Testis (tissue), 3 donors: Measurements from ENCODE around the gene ANKRD31. TPM values are rescaled to one million over a fixed set of nuclear protein-coding genes. Genes with fewer than 3 reads are reported as not detected.
A peak's percentile ranks its signal among the peaks of the same experiment; 100 is the strongest.

Source experiments
- DNase-seq: peaks from one replicate; pipeline ENCODE4 v3.0.0-alpha.2; 2019
- H3K27ac ChIP-seq, 2 donors: fragments of 200-600 bp; sonication (generic); one replicate each; pipeline ENCODE4 v1.5.1; 2019
- H3K27me3 ChIP-seq: fragments of 200-600 bp; sonication (generic); one replicate; pipeline ENCODE4 v1.5.1; 2019
- H3K36me3 ChIP-seq: fragments of 200-600 bp; sonication (generic); one replicate; pipeline ENCODE4 v1.5.1; 2017; ENCODE audit warnings: low read depth; ENCODE audit errors: missing control alignments
- H3K4me1 ChIP-seq: fragments of 200-600 bp; sonication (generic); one replicate; pipeline ENCODE4 v1.5.1; 2019
- H3K4me3 ChIP-seq, 2 donors: fragments of 200-600 bp; sonication (generic); one replicate each; pipeline ENCODE4 v1.5.1; 2017 to 2019
- H3K9me3 ChIP-seq: fragments of 200-600 bp; sonication (generic); one replicate; pipeline ENCODE4 v1.5.1; 2017
- POLR2A ChIP-seq: fragments of 450-650 bp; IDR thresholded peaks from one replicate; pipeline ENCODE4 v1.6.1; 2017; ENCODE audit warnings: antibody characterized with exemption, mild to moderate bottlenecking, moderate library complexity
- WGBS, 2 donors: methylation state at CpG; one replicate each; pipeline ENCODE4 v1.1.5; 2018; 5-methylcytosine and 5-hydroxymethylcytosine counted together
- intact Hi-C: fragments of 100-400 bp; cut with DNase I; formaldehyde crosslinking; loops from one replicate; pipeline ENCODE4 v1.15.1; 2023; ENCODE audit warnings: low total_unique reads
- polyA plus RNA-seq: library from polyadenylated mRNA; stranded (reverse); fragments of 350-450 nt; fragmentation: Illumina TruSeq; extraction: RNeasy Lipid Tissue Mini Kit (QIAGEN cat#74804); gene quantifications from one replicate; pipeline ENCODE4 v1.2.3, GENCODE V29; 2014; ENCODE audit warnings: low read depth, low replicate concordance; ENCODE audit not compliant: insufficient read depth
- total RNA-seq, 2 donors: library from RNA; depleted of rRNA; stranded (reverse); fragments of >200 nt; gene quantifications; one replicate each; pipeline ENCODE4 v1.2.3, GENCODE V29; 2016
- TF ChIP-seq, protein P1 (sequence below), 3 experiments: fragments of 450-650 bp in 2 of 3; fragments of 200-600 bp in 1 of 3; sonication (generic) in 1 of 3; IDR thresholded peaks; one replicate each; pipeline ENCODE4 v1.5.1; 2016 to 2019; ENCODE audit warnings: antibody characterized with exemption in 3 of 3, mild to moderate bottlenecking in 2 of 3, moderate library complexity in 1 of 3

The ANKRD31 gene
- total and polyA plus RNA-seq, 3 donors from 2014 or later, result 3.7 to 16.9 (median 10.3) TPM

DNA sequence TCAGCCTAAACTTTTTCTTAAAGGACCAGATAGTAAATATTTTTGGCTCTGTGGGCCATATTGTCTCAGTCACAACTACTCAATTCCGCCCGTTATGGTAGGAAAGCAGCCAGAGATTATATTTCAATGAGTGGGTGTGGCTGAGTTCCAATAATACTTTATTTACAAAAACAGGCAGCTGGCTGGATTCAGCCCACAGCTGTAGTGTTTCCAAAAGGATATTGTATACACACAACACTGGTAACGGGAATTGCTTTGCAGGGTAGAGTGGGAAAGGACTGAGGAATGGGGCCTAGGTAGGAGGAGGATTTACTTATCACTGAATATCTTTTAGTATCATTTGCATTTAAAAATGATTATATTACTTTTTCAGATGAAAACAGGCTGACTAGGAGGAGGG, 205.3 kb downstream of the ANKRD31 start:
- Histone ChIP-seq H3K4me3 (no peak overlapping the region), H3K27ac (no peak overlapping the region), H3K27me3 (no peaks in the 10 kb centered on the region), H3K9me3 (no peaks in the 10 kb centered on the region), H3K36me3 (no peaks in the 10 kb centered on the region), H3K4me1 (no peaks in the 10 kb centered on the region)
- DNase-seq, result no peak
- TF ChIP-seq POLR2A, result no peak
- TF ChIP-seq, protein P1, sequence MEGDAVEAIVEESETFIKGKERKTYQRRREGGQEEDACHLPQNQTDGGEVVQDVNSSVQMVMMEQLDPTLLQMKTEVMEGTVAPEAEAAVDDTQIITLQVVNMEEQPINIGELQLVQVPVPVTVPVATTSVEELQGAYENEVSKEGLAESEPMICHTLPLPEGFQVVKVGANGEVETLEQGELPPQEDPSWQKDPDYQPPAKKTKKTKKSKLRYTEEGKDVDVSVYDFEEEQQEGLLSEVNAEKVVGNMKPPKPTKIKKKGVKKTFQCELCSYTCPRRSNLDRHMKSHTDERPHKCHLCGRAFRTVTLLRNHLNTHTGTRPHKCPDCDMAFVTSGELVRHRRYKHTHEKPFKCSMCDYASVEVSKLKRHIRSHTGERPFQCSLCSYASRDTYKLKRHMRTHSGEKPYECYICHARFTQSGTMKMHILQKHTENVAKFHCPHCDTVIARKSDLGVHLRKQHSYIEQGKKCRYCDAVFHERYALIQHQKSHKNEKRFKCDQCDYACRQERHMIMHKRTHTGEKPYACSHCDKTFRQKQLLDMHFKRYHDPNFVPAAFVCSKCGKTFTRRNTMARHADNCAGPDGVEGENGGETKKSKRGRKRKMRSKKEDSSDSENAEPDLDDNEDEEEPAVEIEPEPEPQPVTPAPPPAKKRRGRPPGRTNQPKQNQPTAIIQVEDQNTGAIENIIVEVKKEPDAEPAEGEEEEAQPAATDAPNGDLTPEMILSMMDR (IDR thresholded peaks at IDR 0.05), result no peak
- WGBS, 2 donors, result 75 to 79% methylated on average over 3 of the region's 3 CpGs
- intact Hi-C loops, result no loop called here

DNA sequence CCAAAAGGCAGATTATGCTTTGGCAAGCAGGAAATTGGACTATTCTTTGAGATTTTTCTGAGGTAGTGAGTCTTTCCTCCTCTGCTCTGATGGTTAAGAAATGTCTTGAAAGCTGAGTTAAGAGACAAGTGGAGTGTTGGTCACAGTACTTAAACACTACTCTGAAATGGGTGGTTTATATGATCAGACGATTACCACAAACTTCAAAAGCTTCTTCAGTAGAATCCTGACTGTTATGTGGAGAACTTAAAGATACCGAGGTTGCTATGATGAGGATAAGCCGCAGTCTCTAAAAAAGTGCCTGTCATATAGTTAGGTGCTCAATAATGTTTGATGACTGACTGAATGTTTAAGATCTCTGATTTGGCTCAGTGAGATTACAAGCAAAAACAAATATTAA, 208.6 kb downstream of the ANKRD31 start:
- H3K27ac ChIP-seq, result no peak overlapping the region
- TF ChIP-seq, protein P1 (IDR thresholded peaks at IDR 0.05), result no peak
- TF ChIP-seq POLR2A, result no peak
- no peak overlapping the region for H3K4me3 ChIP-seq
- WGBS, 2 donors, result 90% methylated on average over 3 of the region's 3 CpGs
- no peaks in the 10 kb centered on the region for H3K36me3 ChIP-seq
- no peaks in the 10 kb centered on the region for H3K4me1 ChIP-seq
- no peaks in the 10 kb centered on the region for H3K9me3 ChIP-seq
- intact Hi-C loops, result no loop called here
- H3K27me3 ChIP-seq, result no peaks in the 10 kb centered on the region
- no peak for DNase-seq

DNA sequence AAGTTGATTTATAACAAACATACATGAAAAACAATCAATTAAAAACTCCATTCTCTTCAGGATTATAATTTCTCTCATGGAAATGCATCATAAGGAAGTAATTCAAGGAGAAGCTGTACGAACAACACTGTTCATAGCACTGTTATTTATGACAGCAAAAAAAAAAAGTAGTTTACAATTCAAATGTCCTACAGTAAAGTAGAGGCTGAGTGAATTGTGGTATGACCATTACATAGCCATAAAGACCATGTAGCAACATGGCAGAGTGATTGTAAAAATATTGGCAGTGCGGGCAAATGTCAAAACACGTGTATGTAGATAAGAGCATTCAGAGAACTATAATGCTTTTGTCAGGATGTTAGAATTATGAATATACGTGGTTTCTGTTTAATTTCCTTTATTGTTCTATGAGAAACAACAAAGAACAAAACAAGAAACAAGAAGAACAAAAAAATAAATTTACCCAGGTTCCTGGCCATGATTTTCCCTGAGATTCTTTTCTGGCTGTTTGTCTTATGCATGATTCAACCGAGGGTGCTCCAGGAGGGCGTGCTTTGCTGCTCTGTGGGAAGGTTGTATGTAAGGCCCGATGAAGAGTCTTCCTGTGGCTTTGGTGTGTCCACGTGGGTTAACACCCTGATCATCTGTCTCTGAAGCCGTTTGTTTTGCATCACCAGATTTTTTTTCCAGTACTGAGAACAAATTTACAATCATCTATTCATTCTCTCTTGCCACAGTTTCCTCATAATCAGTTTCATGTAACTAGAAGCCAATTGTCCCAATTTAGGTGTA, 213.1 kb downstream of the ANKRD31 start:
- H3K27me3 ChIP-seq, result no peaks in the 10 kb centered on the region
- no peaks in the 10 kb centered on the region for H3K9me3 ChIP-seq
- no peak for DNase-seq
- 70 to 82% methylated on average over 9 of the region's 9 CpGs for WGBS, 2 donors
- no peak for TF ChIP-seq POLR2A
- TF ChIP-seq, protein P1 (IDR thresholded peaks at IDR 0.05), result no peak
- H3K4me1 ChIP-seq, result peaks cover 6% of the 10 kb centered on the region
- no peak overlapping the region for H3K4me3 ChIP-seq
- H3K27ac ChIP-seq, result no peak overlapping the region
- intact Hi-C loops, result no loop called here
- H3K36me3 ChIP-seq, result no peaks in the 10 kb centered on the region

DNA sequence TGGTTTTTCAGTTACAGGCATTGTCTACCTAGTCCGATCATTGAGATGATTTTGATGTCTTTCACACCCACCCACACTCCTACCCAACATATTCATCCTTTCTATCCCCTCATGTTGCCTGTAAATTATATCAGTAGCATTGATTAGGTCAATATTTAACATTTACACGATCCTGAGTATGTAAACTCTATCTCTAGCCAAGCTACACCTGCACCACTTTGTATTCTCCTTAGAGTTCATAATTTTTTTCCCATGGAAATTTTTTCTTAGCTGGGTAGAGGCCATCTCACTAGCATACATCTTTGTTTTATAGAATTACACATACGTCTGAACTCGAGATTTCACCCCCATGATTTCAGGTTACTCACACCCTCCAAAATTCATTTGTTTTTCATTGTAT, 214.9 kb downstream of the ANKRD31 start:
- no peak for DNase-seq
- 74 to 85% methylated on average over 4 of the region's 4 CpGs for WGBS, 2 donors
- intact Hi-C loops, result no loop called here
- no peaks in the 10 kb centered on the region for H3K27me3 ChIP-seq
- no peaks in the 10 kb centered on the region for H3K36me3 ChIP-seq
- no peak overlapping the region for H3K27ac ChIP-seq
- H3K4me1 ChIP-seq, result peaks cover 6% of the 10 kb centered on the region
- no peaks in the 10 kb centered on the region for H3K9me3 ChIP-seq
- no peak for TF ChIP-seq POLR2A
- TF ChIP-seq, protein P1 (IDR thresholded peaks at IDR 0.05), result no peak
- H3K4me3 ChIP-seq, result no peak overlapping the region

DNA sequence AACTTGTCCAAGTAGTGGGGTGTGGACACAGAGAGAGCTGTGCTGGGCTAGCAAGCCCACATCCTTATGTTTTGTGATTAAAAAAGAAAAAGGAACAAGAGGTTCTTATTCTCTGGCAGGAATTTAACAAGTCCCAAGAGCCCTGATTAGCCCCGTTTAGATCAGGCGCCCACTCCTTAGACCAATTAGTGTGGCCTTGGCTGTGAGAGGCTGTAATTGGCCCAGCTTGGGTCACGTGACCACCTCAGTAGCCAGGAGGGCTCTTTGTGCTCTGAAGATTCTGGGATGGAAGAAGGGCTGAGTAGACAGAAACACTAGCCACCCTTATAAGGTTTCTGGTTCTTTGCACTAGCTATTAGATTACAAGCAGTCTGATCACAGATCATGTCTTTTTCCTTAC, 215.5 kb downstream of the ANKRD31 start:
- H3K27ac ChIP-seq, result peak overlapping the region; percentile 15 to 35
- H3K4me3 ChIP-seq, result no peak overlapping the region
- intact Hi-C loops, result no loop called here
- peaks cover 6% of the 10 kb centered on the region for H3K4me1 ChIP-seq
- no peak for TF ChIP-seq POLR2A
- TF ChIP-seq, protein P1 (IDR thresholded peaks at IDR 0.05), result no peak
- no peaks in the 10 kb centered on the region for H3K36me3 ChIP-seq
- 15 to 25% methylated on average over 3 of the region's 3 CpGs for WGBS, 2 donors
- H3K27me3 ChIP-seq, result no peaks in the 10 kb centered on the region
- DNase-seq, result peak; percentile 88
- H3K9me3 ChIP-seq, result no peaks in the 10 kb centered on the region
